ENCODE results near the gene NMT1.

DNA sequence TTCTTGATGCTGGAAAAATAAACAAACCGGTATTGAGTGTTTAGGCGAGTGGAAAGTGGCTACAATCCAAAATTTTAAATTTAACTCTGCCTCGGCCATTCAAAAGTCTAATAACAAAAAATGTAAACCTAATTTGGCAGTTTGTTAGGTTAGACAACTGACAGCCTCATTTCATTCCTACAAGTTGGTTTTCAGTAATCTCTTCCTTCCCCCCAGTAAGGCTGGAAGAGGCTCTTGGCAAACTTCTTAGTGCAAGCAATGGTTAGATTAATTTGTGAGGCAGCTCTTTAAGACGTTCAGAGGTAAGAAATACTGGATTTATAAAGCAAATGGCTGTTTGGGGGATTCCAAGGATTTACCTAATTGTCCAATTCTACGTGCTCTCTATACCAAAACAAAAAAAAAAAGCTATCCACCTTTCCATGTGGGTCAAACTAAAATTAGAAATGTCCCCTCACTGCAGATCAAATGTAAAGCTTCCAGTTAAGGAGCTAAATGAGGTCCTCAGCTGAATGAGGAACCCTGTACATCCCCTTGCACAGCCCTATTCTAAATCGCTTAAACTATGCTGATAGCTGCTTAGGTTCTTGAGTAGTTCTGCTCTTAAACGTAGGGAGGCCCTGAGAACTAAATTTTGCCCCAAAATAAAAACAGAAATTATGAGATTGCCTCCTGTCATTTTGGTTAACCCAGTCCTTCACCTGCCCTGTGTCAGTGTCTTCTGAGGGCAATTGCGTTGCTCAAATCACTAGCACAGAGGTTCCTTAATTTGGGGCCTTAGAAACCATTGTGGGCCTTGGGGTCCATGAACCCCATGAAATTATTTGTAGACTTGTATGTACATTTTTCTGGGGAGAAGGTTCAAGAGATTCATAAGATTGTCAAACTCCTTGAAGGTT, 90.0 kb downstream of the NMT1 start:
- TF ChIP-seq RFX5 (IDR thresholded peaks at IDR 0.05; ENCODE audit: low read length) (no peak), NFIC (IDR thresholded peaks at IDR 0.05; ENCODE audit: borderline replicate concordance) (no peak), MAX (IDR thresholded peaks at IDR 0.05; ENCODE audit: low read depth) (no peak), GABPA (IDR thresholded peaks at IDR 0.05; ENCODE audit: low read depth) (no peak), CTCF (IDR thresholded peaks at IDR 0.05) (no peak), IRF3 (IDR thresholded peaks at IDR 0.05; ENCODE audit: low read depth, low read length) (no peak), RAD21 (IDR thresholded peaks at IDR 0.05; ENCODE audit: low read length) (no peak), SIN3A (IDR thresholded peaks at IDR 0.05; ENCODE audit: borderline replicate concordance, low read depth, low read length) (no peak), EP300 (IDR thresholded peaks at IDR 0.05; ENCODE audit: borderline replicate concordance in 1 of 2, low read depth in 1 of 2, low read length in 1 of 2) (no peak), YY1 (IDR thresholded peaks at IDR 0.05; ENCODE audit: low read depth) (no peak)
- TF ChIP-seq, protein P1, sequence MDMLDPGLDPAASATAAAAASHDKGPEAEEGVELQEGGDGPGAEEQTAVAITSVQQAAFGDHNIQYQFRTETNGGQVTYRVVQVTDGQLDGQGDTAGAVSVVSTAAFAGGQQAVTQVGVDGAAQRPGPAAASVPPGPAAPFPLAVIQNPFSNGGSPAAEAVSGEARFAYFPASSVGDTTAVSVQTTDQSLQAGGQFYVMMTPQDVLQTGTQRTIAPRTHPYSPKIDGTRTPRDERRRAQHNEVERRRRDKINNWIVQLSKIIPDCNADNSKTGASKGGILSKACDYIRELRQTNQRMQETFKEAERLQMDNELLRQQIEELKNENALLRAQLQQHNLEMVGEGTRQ (IDR thresholded peaks at IDR 0.05; ENCODE audit: borderline replicate concordance, low read depth, low read length), result no peak

All from SK-N-SH (cell line).